ENCODE results near the gene TMEM9B.
"Not testable (repeated sequence)": the region's sequence is repeated elsewhere in the genome, so short reads cannot be mapped to it uniquely, and the experiment has no call there.

Gene TMEM9B

DNA sequence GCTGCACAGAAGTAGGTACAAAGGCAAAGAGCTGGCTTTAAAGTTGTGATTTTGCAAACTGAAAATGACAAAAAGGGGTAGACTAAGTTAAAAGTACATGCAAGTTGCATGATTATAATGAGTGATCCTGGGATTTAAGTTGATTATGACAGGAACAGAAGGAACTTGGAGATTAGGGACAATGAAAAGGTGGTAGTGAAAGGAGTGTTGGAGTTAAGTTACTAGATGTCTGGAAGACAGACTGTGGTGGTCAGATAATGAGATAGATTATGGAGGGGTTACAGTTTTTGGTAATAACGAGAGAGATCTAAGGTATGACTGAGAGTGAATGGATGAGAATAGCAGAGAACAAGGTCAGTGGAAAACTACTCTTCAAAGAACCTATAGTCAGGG, 7.7 kb upstream of the TMEM9B start:
- no peak for DNase-seq

DNA sequence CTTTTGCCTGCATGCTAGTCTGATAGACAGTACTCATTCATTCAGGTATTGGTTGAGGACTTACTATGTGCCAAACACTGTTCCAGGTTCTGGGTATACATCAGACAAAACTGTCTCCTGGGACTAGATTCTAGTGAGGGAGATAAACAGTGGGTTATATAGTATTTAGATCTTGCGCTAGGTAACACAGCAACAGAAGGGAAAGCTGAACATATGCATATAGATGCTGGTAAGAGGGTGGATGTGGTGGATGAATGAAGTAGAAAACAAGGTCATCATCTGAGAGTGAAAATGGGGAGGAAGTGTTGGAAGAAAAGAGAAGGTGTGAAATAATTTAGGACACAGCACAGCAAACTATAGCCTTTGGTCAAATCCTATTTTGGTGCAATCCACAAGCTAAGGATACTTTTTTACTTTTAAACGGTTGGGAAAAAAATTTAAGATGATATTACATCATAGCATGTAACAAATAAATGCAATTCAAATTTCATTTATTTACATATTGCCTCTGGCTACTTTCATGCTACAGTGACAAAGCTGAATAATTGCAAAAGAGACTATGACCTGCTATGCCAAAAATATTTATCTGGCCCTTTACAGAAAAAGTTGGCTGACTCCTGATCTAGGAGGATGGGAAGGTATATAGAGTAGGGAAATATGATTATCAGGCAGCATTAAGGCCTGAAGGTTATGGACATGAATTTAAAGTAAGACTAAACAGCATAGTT, 7.1 kb upstream of the TMEM9B start:
- DNase-seq: no peak

DNA sequence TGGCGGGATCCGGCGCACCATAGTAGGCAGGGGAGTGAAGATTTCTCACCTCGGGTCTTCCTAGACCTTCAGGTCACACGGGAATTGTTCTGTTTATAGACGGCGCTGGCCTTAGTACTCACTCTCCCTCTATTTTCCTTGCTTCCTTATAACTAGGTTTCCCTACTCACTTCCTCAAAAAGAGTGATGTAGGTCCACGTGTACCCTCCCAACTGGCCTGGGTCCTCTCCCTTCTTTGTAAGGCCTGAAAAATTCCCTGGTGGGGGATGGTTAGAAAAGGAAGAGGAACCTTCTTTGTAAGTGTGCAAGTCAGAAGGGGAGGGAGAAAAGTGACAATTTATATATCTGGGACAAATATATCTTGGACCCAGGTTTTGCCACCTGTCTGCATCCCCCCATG, 2.9 kb upstream of the TMEM9B start:
- DNase-seq: no peak

DNA sequence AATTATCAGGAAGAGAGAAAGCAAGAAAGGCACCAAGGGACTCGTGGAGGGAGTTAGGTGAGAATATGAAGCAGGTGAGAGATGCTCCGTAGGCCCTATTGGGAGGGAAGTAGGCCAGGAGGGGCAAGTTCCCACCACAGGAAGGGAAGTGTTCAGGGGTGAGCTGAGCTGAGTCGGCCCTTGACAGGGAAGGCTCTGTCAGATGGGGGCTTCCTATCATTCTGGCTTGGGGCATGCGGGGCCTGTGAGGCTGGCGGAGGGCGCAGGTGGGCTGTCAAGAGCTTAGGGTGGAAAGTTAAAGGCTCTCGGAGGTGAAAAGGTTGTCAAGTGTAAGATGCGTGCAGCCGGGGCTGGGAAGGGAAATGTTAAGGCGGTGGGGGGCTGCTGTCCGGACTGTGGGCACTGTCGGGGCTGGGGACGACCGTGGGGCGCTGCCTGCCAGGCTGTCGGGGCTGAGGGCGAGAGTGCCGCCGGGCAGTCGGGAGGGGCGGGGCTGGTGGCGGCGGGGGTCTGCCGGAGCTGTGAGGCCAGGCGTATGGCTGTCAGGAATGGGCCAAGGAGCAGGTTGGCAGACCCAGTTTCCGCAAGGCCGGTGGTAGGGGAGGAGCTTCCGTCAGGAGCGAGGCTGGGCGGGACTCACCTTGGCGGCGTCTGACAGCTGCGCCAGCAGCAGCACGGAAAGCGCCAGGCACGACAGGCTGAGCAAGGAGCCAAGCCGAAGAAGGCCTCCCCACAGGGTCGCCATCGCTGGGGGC, 496 bp downstream of the TMEM9B start:
- peak; percentile 80 for DNase-seq

DNA sequence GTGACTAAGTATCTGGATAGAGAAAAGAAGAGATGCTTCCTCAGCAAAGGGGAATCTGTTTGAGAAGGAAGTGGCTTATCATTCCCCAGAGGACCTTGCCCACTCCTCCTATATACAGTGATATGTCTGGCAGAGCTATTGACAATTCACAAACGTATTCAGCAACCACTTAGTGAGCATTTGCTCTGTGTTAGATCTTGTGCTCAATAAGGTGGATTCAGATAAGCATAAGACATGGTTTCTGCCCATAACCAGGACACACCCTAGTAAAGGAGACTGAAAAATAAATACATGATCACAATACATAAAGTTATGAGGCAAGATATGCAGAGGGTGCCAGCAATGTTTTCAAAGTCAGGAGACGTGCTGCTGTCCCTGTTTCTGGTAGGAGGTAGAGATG, 1.4 kb downstream of the TMEM9B start:
- DNase-seq: no peak

DNA sequence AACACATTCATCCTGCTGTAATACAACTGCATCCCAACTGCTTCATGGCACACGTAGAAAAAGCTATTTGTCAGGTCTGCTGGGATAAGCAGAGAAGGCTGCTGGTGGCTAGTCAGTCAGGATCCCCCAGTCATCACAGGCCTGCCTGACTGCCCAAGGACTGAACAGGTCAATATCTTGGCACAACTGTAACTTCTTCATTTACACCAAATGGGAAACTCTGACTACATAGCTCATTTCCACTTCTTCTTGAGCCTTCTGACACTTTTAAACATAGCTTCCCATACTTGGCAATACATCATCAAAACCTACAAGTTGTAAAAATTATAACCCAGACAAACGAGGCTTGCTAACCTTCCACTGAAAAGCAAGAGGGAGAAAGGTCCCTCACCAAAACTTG, 2.8 kb downstream of the TMEM9B start:
- DNase-seq: no peak

DNA sequence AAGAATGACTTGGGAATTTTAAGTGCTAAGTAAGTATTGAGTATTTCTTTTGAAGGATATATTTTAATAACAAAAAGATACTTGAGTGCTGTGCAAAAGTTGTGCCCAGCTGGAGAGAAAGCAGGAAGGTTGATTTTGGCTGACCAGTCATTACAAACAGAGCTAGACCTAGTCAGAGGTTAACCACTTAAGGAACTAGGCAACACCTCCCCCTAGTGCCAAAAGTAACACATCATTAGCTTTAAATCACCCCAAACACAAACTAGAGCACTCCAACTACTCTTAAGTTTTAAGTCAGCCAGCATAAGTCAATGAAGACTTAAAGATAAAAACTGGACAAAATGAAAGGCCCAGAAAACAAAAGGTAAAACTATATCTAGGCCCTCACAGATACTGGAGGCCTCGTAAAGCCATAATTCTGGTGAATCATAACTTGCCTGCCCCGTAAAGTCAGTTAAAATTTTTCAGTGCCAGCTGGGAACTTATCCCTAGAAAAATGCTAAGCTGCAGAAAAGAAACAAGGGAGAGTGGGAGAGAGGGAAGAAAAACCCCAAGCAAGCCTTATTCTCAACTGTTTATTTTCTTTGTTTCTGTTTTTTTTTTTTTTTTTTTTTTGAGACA, 4.6 kb downstream of the TMEM9B start:
- DNase-seq: peak; percentile 5

DNA sequence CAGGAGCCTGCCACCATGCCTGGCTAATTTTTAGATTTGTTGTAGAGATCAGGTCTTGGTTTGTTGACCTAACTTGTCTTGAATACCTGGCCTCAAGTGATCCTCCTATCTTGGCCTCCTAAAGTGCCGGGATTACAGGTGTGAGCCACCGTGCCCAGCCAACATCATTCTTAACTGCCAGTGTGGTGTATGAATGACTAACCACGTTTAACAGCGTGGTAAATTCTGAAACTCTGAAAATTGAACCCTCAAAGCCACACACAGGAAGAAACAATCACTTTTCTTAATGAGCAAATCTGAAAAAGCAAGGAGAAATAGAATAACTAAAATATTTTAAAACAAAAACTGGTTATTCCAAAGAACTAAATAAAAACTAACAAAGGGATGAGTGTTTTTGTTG, 7.4 kb downstream of the TMEM9B start:
- peak; percentile 7 for DNase-seq

DNA sequence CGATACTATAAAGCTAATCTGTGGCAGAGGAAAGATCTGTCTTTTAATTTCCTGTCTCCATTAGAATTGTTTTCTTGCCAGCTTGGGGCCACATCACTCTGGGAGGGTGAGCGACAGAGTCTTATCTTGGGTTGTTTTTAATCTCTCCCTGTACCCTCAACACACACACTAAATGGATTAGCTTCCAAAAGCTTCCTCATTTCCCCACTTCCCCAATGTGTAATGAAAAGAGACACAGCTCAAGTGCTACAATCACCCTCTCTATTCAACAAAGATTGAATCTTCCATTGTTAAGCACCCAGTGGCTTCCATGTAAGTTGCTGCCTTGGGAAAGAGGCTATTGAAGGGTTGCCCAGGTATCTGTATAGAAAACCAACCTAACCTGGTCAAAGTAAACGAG, 15.4 kb downstream of the TMEM9B start:
- DNase-seq: no peak

DNA sequence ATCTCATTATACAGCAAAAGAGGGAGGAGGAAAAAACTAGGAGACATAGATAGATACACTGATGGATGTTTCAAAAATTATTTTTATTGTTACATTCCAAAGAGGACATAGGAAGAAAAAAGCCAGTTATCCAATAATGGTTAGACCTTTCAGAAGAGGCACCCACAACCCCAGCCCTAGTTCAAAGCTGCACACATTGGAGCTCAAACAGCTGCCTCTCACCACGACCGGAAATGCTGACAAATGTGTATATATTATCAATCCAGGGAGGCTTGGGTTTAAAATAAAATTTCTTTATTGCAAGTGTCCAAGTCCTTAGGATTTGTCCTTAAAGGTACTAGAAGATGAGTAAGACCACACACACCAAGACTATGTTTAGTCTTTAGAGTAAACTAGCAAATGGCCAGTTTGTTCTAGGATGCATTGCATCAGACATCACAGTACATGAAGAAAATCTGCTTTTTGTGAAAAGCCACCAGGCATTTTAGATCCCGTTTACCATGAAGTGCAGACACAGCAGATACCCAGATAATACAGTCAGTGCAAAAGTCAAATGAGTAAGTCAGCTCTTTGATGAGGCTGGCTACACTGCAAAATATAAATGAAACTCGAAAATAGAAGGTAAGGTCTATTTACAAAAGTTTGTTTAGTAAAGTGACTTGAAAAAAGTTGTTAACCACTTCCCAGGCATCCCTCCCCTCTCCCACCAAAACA, 16.9 kb downstream of the TMEM9B start:
- DNase-seq: no peak

DNA sequence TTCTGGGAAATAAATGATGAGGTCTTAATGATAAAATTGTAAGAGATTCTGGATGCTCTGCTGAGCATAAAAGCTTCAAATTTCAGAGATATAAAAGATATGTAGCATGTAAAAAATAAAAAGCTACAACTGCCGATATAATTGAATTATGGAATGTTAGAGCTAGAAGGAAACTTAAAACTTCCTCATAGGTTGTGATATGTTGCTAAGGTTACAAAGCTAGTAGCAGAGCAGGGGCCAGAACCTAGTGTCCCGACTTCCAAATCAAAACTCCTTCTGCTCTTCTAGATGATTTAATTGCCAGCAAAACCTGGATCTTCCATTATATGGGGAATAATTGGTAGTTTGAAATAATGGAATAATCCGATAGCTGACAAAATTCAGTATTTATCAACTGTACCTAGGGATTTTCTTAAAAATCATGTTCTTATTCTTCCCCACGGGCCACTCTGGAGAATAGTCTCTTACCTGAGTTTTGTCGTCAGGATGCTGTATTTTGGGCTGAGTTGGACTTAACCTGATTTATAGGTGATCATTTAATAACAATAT, 21.6 kb downstream of the TMEM9B start, which contains the start of gene ASCL3:
TSS of gene ASCL3 (minus strand) at position 499 of the 549 bp plus-strand sequence. CDS start 4,855 bp downstream, outside the sequence.
- DNase-seq: no peak

DNA sequence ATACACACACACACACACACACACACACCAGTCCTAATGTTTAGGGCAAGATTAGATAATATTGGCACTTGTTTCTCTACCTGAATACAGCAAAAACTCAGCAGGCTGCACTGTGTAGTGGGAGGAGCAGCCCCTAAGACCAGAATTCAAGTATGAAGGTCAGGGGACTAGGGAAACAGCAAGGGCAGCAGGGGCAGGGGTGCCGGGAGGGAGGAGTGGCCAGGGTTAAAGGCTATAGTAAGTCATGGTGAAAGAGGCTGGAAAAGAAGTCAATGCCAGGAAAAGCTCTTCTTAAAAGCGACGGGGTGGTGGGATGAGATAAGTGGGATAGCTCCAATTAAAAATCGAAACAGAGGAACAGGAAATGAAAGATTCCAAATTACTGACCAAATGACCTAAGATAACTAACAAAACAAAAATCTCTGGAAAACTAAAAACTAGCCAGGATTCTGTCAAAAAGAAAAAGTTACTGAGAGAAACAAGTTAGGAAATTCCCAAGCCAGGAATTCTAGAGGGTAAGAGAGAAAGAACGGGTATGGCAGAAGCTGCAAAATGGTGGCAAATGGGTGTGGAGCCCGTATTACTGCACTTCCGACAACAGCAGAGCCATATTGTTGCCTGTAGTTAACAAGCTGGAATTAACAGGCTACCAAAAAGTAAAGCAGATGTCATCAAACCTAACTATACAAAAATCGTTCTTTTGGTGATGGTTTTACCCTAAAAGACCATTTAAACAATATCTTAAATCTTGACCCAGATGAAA, 22.7 kb downstream of the TMEM9B start:
- DNase-seq: no peak

DNA sequence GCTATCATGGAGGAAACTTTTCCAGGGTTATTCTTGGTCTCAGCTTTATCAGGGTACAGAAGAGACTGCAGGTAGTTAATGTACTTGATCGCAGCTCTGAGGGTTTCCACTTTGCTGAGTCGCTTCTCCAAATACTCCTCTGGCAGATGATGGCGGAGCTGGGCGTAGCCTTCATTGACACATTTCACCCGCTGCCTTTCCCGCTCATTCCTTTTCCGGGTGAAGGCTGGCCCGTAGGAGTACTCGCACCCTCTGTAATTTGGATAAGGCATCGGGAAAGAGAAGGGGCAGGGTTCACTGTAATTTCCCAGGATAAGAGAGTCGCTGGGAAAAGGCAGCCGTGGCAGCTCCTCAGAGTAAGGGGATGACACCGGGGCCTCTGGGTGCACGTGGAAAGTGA, 26.6 kb downstream of the TMEM9B start:
- no peak for DNase-seq

DNA sequence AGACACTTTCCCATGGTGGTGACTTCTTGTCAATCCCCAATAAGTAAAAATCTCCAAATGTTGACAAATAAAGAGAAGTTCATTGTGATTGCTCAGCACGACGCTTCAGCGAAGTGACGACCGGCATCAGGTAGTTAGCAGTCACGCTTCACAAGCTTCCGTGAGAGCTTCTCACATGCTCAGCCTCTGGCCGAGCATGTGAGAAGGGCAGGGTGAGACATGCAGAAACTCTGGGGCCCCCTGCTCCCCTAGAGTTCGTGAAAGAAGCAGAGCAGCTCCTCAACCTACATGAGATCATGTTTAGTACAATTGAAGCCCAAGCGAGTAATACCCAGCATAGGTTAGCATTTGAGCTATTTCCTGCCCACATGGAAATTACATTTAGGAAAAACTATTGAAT, 27.1 kb downstream of the TMEM9B start:
- DNase-seq: no peak

DNA sequence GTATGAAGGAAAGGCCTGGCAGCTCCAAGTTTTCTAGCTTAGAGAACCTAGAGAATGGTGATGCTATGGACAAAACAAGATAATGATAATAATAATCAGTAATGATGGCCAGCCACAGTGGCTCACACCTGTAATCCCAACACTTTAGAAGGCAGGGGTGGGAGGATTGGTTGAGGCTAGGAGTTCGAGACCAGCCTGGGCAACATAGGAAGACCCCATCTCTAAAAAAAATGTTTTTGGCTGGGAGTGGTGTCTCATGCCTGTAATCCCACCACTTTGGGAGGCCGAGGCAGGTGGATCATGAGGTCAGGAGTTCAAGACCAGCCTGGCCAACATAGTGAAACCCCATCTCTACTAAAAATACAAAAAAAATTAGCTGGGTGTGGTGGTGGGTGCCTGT, 28.5 kb downstream of the TMEM9B start:
- DNase-seq: not testable (repeated sequence)

DNA sequence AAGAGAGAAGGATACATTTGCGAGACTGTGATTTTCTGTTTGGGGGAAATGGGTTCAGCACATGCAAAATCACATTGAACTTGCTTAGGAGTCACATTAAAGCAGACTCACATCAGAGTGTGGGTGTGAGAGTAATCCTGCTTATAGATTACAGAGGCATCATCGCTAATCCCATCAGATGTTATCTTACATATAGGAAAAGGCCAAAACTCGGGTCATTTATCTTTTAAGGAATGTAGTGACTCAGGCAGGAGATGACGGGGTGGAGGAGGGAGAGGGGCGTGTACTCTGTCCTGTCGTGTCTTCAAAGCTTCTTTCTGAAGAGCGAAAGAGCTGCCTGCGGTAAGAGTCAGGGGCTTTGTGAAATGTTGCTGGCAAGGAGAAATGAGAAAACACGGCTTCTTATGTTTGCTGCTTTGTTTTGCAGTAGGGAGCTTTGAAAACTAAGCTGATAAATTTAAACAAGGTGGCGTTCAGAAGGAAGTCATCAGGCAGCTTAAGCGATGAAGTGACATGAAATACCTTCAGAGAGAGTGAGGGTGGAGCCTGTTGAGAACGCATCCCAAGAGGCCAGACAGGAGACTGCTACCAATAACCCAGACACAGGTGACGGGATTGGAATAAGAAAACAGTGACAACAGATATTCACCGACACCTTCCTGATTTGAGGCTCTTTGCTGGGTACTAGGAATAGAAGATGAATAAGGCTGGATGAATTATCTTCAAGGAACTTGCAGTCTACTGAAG, 29.3 kb downstream of the TMEM9B start:
- DNase-seq: no peak

DNA sequence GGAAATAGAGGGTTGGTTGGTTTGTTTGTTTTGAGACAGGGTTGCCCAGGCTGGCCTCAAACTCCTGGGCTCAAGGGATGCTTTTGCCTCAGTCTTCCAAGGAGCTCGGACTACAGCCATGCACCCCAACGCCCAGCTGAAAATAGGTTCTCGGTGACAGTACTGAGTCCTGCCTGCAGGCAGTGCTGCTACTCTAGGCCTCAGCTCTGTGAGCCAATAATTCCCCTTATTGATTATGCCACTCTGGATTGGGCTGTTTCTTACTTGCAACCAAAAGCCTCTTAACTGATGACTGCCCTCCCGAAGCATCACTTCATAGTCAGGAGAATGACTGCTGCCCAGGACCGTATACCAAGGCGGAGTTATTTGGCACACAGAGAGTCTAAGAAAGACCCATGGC, 30.3 kb downstream of the TMEM9B start:
- no peak for DNase-seq

DNA sequence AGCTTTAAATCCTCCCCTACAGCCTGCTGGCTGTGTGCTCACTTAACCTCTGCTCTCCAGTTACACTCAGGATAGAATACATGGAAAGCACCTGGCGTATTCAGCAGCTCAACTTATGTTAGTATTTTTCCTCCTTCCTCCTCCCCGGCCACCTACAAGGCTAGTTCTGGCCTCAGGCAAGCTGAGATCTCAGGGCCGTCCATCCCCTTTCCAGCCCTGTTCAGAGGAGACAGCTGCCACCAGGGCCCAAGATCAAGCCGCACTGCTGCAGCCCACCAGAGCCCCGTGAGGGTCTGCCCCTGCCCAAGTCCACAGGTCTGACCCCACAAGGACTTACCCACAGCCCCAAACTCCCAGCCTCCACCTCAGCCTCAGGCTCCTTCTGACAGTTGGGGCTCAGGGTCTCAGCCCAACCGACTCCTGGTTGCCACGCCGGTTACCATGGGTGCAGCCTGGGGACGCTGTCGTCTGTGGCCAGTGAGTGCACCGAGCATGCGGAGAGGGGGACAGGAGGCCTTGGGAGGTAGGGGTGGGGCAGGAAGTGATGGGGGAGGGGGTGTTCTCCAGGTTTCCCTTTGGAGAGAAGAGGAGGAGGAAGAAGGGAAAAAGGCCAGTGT, 31.6 kb downstream of the TMEM9B start, which contains the start of gene C11orf16:
TSS of gene C11orf16 (minus strand) at position 384 of the 617 bp plus-strand sequence. CDS start 639 bp downstream, outside the sequence.
- no peak for DNase-seq

DNA sequence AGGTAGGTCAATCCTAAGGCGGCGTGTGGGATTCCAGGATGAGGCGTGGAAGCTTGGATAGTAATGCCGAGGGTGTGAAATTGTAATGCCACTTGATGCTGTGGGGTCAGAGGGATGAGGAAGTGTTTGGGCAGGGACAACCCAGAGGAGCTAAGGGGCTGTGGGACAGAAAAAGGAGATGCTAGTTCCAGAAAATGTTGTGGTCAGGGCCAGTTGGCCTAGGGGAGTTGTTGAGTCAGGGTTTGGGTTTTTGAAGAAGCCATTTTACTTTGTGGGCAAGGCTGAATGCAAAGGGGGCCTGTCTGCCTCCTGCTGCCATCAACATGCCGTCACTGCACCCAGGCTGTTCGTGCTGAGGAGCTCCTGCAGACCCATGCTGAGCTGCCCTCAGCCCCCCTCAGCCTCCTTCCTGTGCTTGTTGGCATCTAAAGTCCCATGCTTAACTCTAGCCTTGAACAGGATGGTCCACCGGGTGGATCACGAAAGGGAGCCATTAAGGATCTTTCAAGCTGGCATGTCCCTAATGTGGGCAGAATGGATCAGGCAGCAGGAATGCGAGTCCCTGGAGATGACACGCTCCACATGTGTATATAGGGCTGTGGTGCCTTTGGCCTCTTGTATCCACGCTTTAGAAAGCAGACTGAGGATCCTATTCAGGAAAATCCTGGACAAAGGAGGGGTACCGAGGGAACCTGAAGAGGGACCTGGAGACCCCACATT, 33.6 kb downstream of the TMEM9B start:
- DNase-seq: no peak

DNA sequence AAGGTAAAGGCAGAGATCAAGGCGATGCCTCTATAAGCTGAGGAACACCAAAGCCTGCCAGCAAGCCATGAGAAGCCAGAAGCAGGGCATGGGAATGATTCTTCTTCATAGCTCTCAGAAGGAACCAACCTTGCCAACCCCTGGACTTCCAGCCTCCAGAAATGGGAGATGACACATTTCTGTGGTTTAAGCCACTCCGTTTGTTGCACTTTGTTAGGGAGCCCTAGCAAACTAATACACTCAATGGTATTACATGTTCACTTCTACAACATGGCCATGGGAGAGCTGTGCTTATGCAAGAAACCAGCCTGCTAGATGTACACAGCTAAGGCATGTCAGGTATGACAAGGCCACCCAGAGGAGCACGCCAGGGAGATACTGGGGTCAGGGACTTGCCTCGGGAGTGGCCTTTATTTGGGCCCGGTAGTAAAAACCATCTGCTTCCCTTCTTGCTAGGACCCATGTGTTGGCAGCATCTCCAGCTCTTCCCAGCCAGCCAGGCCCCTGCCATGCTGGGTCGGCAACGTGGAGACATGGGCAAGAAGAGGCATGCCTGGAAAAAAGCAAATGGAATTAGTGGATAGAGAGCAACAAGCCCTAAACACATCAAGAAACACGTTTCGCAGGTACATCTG, 35.1 kb downstream of the TMEM9B start:
- no peak for DNase-seq
